ENCODE data around the gene PLCB4.

PLCB4 gene

GRCh38 chr20:9075264-9076095 lies 6.6 kb downstream of the PLCB4 start:
- Mint-ChIP-seq H3K4me3 (no peak overlapping the region), H3K27ac (no peak overlapping the region), H3K36me3 (no peaks in the 10 kb centered on the region), H3K9me3 (no peaks in the 10 kb centered on the region), H3K27me3 (peaks cover under 1% of the 10 kb centered on the region), H3K4me1 (no peaks in the 10 kb centered on the region)
- no peak for ATAC-seq

GRCh38 chr20:9076440-9076839 lies 7.6 kb downstream of the PLCB4 start:
- no peak overlapping the region for H3K4me3 Mint-ChIP-seq
- ATAC-seq, result no peak
- no peaks in the 10 kb centered on the region for H3K9me3 Mint-ChIP-seq
- no peaks in the 10 kb centered on the region for H3K4me1 Mint-ChIP-seq
- no peak overlapping the region for H3K27ac Mint-ChIP-seq
- no peaks in the 10 kb centered on the region for H3K36me3 Mint-ChIP-seq
- H3K27me3 Mint-ChIP-seq, result no peaks in the 10 kb centered on the region

GRCh38 chr20:9078826-9079731 lies 10.2 kb downstream of the PLCB4 start:
- ATAC-seq, result no peak
- no peak overlapping the region for H3K4me3 Mint-ChIP-seq
- no peaks in the 10 kb centered on the region for H3K27me3 Mint-ChIP-seq
- no peaks in the 10 kb centered on the region for H3K4me1 Mint-ChIP-seq
- H3K9me3 Mint-ChIP-seq, result no peaks in the 10 kb centered on the region
- no peaks in the 10 kb centered on the region for H3K36me3 Mint-ChIP-seq
- no peak overlapping the region for H3K27ac Mint-ChIP-seq

- H3K4me3 Mint-ChIP-seq, result no peak overlapping the region
- ATAC-seq, result no peak
- no peaks in the 10 kb centered on the region for H3K36me3 Mint-ChIP-seq
- H3K27me3 Mint-ChIP-seq, result no peaks in the 10 kb centered on the region
- no peak overlapping the region for H3K27ac Mint-ChIP-seq
- H3K4me1 Mint-ChIP-seq, result no peaks in the 10 kb centered on the region
- H3K9me3 Mint-ChIP-seq, result no peaks in the 10 kb centered on the region
These were observed 12.6 kb downstream of the PLCB4 start for GRCh38 chr20:9081423-9081966.

- H3K27me3 Mint-ChIP-seq, result no peaks in the 10 kb centered on the region
- no peaks in the 10 kb centered on the region for H3K36me3 Mint-ChIP-seq
- no peak for ATAC-seq
- H3K27ac Mint-ChIP-seq, result no peak overlapping the region
- H3K4me1 Mint-ChIP-seq, result no peaks in the 10 kb centered on the region
- H3K9me3 Mint-ChIP-seq, result no peaks in the 10 kb centered on the region
- H3K4me3 Mint-ChIP-seq, result no peak overlapping the region
These were observed 13.9 kb downstream of the PLCB4 start for GRCh38 chr20:9082741-9083140.

- Mint-ChIP-seq H3K4me1 (no peaks in the 10 kb centered on the region), H3K9me3 (no peaks in the 10 kb centered on the region), H3K36me3 (no peaks in the 10 kb centered on the region), H3K27me3 (no peaks in the 10 kb centered on the region), H3K4me3 (no peak overlapping the region), H3K27ac (no peak overlapping the region)
- no peak for ATAC-seq
These were observed 18.8 kb downstream of the PLCB4 start for GRCh38 chr20:9087531-9088217.

GRCh38 chr20:9088556-9088955 lies 19.7 kb downstream of the PLCB4 start:
- Mint-ChIP-seq H3K4me1 (no peaks in the 10 kb centered on the region), H3K9me3 (no peaks in the 10 kb centered on the region), H3K36me3 (no peaks in the 10 kb centered on the region), H3K27me3 (no peaks in the 10 kb centered on the region), H3K27ac (no peak overlapping the region), H3K4me3 (no peak overlapping the region)
- no peak for ATAC-seq

- H3K27ac Mint-ChIP-seq, result no peak overlapping the region
- H3K36me3 Mint-ChIP-seq, result no peaks in the 10 kb centered on the region
- H3K4me1 Mint-ChIP-seq, result no peaks in the 10 kb centered on the region
- no peaks in the 10 kb centered on the region for H3K9me3 Mint-ChIP-seq
- ATAC-seq, result no peak
- H3K4me3 Mint-ChIP-seq, result no peak overlapping the region
- no peaks in the 10 kb centered on the region for H3K27me3 Mint-ChIP-seq
These were observed 23.2 kb downstream of the PLCB4 start for GRCh38 chr20:9092113-9092512.

- Mint-ChIP-seq H3K36me3 (no peaks in the 10 kb centered on the region), H3K4me1 (no peaks in the 10 kb centered on the region), H3K4me3 (no peak overlapping the region), H3K27ac (no peak overlapping the region), H3K27me3 (no peaks in the 10 kb centered on the region), H3K9me3 (no peaks in the 10 kb centered on the region)
- no peak for ATAC-seq
These were observed 23.8 kb downstream of the PLCB4 start for GRCh38 chr20:9092655-9093054.

GRCh38 chr20:9093218-9093957 lies 24.5 kb downstream of the PLCB4 start:
- Mint-ChIP-seq H3K27me3 (no peaks in the 10 kb centered on the region), H3K9me3 (no peaks in the 10 kb centered on the region), H3K4me3 (no peak overlapping the region), H3K4me1 (no peaks in the 10 kb centered on the region), H3K27ac (no peak overlapping the region), H3K36me3 (no peaks in the 10 kb centered on the region)
- ATAC-seq, result no peak

- Mint-ChIP-seq H3K4me3 (no peak overlapping the region), H3K9me3 (no peaks in the 10 kb centered on the region), H3K27ac (no peak overlapping the region), H3K36me3 (no peaks in the 10 kb centered on the region), H3K4me1 (no peaks in the 10 kb centered on the region), H3K27me3 (no peaks in the 10 kb centered on the region)
- no peak for ATAC-seq
These were observed 30.5 kb downstream of the PLCB4 start for GRCh38 chr20:9099372-9099771.

GRCh38 chr20:9100691-9101090 lies 31.8 kb downstream of the PLCB4 start:
- H3K4me3 Mint-ChIP-seq, result no peak overlapping the region
- no peak overlapping the region for H3K27ac Mint-ChIP-seq
- no peaks in the 10 kb centered on the region for H3K4me1 Mint-ChIP-seq
- H3K9me3 Mint-ChIP-seq, result no peaks in the 10 kb centered on the region
- no peak for ATAC-seq
- no peaks in the 10 kb centered on the region for H3K27me3 Mint-ChIP-seq
- H3K36me3 Mint-ChIP-seq, result no peaks in the 10 kb centered on the region

GRCh38 chr20:9102456-9102855 lies 33.6 kb downstream of the PLCB4 start:
- H3K27me3 Mint-ChIP-seq, result no peaks in the 10 kb centered on the region
- no peak overlapping the region for H3K27ac Mint-ChIP-seq
- H3K9me3 Mint-ChIP-seq, result no peaks in the 10 kb centered on the region
- no peak for ATAC-seq
- H3K4me3 Mint-ChIP-seq, result no peak overlapping the region
- no peaks in the 10 kb centered on the region for H3K4me1 Mint-ChIP-seq
- no peaks in the 10 kb centered on the region for H3K36me3 Mint-ChIP-seq

GRCh38 chr20:9103955-9104354 lies 35.1 kb downstream of the PLCB4 start:
- Mint-ChIP-seq H3K9me3 (no peaks in the 10 kb centered on the region), H3K36me3 (no peaks in the 10 kb centered on the region), H3K27ac (no peak overlapping the region), H3K4me1 (no peaks in the 10 kb centered on the region), H3K27me3 (no peaks in the 10 kb centered on the region), H3K4me3 (no peak overlapping the region)
- no peak for ATAC-seq
